NCI-H1092 treated with DMSO at 0.1 percent for 48 hours (cell line): ENCODE results near the gene TRAF2.
"Not testable (repeated sequence)": the region's sequence is repeated elsewhere in the genome, so short reads cannot be mapped to it uniquely, and the experiment has no call there.

Experiments
- DNase-seq: peaks from one replicate; lab custom pipeline; 2025; lab: John Stamatoyannopoulos, UW

The TRAF2 gene

DNA sequence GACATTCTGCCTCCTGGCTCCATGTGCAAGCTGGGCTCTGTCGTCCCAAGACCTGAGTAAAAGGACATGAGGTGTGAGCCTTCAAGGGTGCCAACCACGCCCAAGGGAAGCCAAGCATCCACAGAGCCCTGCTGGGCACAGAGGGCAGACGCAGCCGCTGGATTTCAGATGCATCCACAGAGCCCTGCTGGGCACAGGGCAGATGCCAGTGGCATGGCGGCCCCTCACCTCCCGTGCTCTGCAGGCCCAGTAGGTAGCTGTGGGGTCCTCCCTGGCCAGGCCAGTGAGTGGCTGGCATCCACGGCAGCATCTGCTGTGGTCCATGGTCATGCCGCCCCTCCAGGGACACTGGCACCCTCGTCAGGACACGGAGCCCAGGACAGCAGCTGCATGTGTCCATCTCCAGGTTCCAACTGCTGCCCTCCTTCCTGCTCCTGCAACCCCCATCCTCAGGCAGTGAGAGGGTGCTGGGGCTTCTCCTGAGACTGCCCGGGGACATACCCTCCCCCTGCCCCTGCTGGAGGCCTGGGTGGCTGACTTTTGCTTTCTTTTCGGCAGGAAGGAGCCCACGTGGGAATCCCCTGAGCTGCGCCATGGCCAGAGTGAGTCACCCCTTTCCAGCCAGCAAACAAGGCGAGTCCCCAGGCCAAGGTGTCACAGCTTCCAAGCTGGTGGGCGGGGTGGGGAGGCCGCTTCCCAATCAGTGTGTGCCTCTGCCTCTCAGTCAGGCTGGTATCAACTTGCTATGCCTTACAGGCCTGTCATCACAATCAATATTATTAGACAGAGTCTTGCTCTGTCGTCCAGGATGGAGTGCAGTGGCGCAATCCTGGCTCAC is 4.0 kb upstream of the TRAF2 start:
- no peak for DNase-seq

DNA sequence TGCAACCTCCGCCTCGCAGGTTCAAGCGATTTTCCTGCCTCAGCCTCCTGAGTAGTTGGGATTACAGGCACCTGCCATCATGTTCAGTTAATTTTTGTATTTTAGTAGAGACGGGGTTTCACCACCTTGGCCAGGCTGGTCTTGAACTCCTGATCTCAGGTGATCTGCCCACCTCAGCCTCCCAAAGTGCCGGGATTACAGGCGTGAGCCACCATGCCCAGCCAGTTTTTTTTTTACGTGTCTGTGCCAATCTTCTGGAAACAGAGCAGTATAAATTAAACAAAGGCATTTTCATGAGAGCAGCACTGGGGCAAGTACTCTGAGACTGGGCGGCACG is 3.4 kb upstream of the TRAF2 start:
- not testable (repeated sequence) for DNase-seq

DNA sequence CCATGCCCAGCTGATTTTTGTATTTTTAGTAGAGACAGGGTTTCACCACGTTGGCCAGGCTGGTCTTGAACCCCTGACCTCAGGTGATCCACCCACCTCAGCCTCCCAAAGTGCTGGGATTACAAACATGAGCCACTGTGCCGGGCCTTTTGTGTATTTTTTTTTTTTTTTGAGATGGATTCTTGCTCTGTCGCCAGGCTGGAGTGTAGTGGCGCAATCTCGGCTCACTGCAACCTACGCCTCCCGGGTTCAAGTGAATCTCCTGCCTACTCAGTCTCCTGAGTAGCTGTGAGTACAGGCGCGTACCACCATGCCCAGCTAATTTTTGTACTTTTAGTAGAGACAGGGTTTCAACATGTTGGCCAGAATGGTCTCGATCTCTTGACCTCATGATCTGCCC is 2.6 kb upstream of the TRAF2 start:
- not testable (repeated sequence) for DNase-seq

DNA sequence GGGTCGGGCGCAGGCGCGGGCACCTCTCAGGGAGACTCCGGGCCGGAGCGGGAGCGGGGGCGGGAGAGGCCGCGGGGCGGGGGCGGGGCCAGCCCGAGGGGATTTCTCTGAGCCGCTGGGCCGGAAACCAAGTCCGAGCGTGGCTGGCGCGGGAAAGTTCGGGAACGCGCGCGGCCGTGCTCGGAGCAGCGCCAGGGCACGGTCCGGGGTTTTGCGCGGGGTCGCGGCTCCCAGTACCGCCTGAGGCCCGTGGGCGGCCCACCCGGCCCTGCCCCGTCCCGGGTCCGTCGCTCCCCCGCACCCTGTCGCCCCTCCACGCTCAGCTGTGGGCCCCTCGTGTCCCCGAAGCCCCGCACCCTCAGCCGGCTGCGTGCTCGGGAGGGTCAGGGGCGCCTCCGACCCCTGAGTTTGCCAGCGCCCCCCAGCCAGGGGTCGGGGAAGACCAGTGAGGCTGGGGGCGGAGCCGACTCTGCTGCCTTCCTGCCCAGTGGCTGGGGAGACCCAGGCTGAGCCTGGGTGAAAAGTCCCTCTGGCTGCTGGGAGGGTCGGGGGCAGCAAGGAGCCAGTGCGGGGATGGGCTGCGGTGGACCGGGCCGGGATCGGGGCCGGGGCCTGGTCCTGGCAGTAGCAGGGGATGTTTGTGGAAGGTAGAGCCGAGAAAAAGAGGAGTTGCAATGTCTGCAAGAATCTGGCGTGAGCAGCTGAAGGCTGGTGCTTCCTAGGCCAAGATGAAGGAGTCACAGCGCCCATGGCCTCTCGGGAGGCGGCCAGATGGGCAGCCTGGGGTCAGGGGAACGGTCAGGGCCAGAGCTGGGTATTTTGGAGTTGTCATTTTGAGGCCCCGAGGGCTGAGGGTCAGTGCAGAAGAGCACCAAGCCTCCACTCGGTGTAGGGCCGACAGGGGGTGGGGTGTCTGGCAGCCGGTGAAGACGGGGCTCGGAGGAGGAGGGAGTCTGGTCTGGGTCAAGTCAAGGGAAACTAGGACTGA is 588 bp downstream of the TRAF2 start:
- DNase-seq: no peak

DNA sequence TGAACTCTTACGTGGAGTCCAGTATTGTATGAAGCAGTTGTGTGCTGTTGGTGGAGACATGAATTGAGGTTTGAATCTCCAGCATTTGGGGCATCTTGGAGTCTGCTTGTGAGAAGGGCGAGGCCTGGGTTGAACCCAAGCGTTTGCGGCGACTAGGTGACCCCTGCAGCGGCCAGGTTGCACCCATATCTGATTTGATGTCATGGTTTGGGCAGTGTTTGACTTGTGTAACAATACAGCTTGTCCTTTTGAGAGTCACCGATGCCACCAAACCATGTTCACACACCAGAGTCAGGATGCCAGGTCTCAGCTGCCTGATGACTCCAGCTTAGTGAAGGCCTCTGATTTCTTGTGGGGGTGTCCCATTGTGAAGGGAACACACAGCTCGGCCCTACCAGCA is 2.1 kb downstream of the TRAF2 start:
- DNase-seq: no peak

DNA sequence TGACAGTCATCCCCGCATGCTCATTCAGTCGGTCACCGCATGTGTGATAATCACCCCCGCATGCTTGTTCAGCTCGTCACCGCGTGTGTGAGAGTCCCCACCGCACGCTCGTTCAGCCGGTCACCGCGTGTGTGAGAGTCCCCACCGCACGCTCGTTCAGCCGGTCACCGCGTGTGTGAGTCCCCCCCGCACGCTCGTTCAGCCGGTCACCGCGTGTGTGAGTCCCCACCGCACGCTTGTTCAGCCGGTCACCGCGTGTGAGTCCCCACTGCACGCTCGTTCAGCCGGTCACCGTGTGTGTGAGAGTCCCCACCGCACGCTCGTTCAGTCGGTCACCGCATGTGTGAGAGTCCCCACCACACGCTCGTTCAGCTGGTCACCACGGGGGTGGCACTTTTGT is 3.5 kb downstream of the TRAF2 start:
- DNase-seq: no peak

DNA sequence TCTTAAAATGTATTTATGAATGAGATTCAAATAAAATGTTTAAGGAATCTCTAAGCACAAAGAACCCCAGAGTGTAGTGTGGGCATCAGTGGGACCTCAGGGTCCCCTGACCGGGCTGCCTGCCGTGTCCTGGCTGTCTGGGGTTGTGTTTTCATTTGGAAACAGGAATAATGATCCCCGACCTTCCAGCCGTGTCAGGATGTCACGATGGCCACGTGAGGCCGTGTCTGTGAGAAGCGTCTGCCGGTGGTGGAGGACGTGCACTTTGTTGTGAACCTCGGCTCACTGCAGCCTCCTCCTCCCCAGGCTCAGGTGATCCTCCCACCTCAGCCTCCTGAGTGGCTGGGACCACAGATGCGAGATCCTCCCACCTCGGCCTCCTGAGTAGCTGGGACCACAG is 4.3 kb downstream of the TRAF2 start:
- DNase-seq: no peak

DNA sequence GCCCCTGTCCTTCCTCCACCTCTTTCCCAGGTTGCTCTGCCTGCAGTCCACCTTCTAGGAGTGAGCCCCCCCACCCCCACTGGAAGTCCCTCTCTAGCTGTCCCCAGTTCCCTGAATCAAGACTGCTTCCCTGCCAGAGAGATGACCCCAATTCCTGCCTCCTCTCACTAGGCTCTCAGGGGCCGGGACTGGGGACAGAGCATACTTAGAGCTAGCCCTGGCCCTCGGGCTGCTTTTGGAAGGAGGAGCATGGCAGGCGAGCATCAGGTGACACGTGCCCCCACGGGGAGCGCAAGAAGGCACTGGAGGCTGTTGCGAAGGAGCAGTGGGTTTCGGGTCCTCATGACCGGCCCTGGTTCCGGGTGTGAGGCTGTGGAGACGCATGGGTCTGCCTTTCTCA is 9.7 kb downstream of the TRAF2 start:
- DNase-seq: no peak

DNA sequence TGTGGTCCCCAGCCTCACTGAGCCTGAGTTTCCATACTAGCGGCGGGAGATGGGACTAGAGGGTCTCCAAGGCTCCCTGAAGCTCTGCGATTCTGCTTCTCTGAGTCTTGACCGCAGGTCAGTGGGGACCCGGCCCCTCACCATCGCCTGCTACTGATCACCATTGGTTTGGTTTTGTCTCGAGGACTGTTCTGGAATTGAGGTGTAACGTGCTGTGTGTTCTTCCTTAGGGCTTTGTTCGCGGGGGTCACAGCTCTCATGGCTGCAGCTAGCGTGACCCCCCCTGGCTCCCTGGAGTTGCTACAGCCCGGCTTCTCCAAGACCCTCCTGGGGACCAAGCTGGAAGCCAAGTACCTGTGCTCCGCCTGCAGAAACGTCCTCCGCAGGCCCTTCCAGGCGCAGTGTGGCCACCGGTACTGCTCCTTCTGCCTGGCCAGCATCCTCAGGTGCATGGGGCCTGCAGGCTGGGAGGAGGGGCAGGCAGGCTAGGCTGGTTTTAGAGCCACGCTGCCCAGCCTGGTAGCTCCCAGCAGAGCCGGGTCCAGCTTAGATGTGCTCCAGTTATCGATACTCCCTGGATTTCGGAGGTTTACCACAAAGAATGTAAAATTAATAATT is 12.3 kb downstream of the TRAF2 start:
- DNase-seq: no peak

DNA sequence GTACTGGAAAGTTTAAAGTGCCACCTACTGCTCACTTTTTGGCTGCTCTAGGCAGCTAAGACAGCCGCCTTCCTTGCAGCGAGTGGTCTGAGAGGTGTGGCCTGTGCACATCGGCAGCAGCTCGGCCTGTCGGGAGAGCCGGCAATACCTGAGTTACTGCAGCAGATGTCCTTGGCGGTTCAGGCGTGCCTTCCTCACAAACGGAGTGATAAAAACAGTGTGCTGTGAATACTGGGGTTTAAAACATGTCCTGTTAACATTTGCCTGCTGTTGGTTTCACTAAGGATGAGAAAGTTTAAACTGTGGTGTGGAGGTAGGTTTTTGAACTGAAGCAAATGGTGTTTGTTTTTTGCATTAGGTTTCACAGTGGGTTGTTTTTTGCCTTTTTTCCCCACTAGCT is 12.9 kb downstream of the TRAF2 start:
- no peak for DNase-seq

DNA sequence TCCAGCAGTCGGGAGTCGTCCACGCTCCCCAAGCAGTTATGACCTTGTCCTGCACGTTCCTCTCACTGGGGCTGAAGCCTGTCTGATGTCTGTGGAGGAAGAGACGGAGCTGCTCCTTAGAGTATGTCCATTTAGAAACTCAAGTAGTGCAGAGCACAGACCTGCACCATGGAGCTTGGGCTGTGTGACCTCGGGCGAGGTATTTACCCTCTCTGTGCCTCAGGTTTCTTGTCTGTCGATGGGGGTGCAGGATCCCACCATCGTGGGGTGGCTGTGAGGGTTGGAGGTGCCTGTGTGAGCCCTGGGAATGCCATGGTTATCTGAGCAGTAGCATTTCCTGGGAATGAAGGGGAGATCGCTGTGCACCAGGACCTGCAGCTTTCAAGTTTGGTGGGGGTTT is 14.2 kb downstream of the TRAF2 start:
- DNase-seq: no peak

DNA sequence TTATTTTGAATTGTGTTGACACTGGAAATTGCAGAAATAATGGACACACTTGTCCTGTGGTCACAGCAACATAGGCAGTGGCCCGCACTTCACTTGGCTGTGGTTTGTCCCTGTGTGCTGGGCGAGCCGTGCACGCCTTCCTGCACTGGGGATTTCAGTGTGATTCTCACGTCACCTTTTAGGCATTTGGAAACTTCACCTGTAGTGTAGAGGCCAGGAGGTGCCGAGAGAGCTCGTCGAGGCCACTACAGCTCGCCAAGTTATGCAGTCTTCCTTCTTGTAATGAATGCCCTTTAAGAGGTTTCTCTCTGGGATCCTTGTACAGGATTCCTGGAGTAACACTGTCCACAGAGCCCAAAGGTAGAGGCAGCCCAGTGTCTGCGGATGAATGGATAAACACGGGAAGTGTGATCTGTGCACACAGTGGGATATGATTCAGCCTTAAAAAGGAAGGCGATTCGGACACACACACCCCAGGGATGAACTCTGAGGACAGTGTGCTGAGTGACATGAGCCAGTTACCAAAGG is 14.7 kb downstream of the TRAF2 start:
- DNase-seq: no peak

DNA sequence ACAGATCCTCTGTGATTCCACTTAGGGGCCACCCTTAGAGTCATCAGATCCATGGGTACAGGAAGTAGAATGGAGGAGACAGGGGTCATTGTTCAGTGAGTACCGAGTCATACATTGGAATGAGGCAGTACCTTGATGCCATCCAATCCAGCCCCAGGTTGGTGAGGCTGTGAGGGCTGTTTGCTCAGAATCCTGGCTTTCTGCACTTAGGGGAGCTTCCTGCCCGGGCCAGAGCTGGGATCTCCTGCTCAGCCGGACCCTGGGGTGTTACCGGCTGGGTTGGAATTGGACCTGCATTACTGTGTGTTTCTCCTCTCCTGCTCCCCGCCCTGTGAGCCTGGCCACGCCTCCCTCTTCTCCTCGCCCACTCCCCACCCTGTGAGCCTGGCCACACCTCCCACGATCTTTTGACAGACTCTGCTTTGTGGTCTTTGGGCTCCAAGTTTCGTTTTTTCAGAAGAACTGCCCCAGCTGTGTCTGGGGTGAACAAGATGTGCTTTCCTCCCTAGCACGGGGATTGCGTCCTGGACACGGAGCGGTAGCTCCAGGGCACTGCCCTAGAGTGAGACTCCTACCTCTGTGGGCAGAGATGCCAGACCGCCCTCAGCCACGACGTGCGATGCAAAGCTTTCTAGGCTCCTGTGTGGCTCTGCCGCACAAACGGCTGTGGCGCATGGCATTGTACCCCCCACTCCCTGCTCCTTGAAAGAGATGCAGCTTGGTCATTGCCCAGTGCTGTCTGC is 15.4 kb downstream of the TRAF2 start:
- no peak for DNase-seq

DNA sequence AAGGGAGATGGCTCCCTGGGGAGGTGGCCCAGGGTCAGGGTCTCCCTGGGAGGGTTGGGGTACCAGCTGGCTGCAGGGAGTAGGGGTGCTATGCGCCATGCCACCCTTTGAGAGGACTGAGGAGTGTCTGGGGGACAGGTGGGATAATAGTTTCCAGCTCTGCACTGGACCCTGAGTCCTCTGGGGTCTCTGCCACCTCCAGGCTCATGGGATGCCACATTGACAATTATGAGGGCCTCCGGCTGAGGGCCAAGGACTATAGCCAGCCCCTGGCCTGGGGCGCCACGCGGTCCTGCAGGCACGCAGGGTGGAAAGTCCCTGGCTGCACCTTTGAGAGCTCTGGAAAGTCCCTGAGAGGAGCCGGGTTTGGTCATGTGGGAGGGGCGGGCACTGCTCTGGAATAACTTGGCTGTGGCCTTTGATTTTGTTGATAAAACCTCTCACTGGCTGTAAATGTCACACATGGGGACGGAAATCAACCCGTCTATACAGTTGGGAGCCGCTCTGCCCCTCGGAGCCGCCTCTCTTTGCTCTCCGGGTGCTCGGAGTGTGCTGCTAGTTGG is 16.0 kb downstream of the TRAF2 start:
- DNase-seq: no peak

DNA sequence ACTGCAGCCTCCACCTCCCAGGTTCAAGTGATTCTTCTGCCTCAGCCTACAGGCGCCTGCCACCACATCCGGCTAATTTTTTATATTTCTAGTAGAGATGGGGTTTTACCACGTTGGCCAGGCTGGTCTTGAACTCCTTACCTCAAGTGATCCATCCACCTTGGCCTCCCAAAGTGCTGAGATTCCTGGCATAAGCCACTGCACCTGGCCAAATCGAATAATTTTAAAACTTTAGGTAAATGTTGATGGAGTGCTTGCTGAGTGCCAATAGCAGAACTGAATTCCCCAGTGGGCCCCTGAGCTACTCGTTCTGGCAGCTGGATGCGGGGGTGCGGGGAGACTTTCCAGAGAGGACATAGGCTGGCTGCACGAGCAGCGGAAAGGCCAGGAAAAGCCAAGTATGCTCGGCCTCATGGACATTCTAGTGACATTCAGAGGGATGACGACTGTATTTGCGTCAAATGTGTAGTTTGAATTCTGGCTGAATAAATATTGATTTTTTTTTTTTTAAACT is 16.8 kb downstream of the TRAF2 start:
- no peak for DNase-seq

DNA sequence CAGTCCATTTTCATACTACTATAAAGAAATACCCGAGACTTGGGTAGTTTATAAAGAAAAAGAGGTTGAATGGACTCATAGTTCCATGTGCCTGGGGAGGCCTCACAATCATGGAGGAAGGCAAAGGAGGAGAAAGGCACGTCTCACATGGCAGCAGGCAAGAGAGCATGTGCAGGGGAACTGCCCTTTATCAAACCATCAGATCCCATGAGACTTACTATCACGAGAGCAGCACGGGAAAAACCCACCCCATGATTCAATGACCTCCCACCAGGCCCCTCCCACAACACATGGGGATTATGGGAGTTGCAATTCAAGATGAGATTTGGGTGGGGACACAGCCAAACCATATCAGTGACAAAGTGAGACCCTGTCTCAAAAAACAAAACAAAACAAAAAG is 19.9 kb downstream of the TRAF2 start:
- DNase-seq: no peak

DNA sequence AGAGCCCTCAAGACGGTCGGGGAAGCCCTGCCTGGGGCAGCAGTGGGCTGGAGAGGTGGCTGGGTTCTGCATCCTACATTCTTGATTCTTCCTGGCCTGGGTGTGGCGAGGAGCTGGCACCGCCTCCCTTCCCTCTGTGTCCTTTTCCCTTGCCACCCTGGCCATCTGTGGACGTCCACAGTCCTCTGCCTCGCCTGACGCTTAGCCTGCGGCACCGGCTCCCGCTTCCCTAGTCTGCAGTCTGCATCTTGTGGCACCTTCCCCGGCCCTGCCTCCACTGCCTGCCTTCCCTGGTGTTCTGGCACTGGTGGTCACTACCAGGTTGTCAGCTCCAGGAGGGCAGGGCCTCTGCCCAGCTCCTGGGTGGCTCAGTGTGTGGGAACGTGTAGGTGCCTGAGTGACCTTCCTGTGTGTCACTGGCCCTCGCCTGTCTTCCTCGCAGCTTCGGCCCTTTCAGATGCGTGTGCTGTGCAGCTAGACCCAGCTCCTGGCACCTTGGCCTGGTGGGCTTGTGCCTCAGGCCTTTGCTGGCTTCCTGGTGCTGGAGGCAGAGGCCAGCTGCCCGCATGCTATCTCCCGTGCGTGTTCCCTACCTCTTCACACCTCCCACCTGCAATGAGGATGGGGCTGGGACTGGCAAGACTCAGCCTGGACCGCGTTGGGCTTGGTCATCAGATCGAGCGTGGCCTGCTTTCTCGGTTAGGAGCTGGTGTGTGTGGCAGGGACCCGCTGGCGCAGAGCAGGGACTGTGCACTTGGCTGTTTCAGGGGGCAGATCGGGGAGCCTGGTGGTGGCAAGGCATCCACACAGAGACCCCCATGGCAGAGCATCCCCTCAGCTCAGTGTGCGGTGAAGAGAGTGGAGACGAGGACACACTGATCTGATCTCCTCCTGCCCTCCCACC is 20.9 kb downstream of the TRAF2 start:
- no peak for DNase-seq

DNA sequence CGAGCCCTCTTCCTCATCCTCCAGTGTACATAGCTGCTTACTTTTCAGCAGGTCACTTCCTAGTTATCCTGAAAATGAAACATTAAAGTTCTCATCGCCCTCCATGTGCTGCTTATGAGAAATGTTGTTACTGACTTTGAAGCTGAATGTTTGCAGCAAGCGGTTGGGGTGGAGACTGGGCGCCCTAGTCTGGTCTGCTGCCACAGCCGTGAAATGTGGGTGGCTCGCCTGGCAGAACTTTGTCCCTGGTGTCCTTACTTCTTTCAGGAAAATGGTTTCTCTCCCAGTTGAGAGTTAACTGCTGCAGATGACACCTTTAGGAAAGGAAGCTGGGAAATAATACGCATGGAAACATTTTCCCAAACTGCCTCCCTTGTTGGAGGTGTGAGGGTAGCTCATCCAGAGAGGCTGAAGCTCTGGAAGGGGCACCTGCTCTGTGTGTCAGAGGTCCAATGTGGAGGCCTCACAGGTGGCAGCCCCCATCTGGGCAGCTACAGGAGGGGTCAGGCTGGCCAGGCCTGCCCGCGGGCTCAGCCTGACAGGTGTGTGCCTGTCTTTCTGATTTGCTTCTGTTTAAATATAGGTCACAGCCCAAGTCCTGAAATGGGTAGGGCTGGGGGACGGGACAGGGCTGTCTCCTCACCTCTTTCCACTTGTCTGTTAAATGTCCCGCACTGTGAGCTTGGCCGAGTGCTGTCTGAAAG is 24.0 kb downstream of the TRAF2 start:
- no peak for DNase-seq

DNA sequence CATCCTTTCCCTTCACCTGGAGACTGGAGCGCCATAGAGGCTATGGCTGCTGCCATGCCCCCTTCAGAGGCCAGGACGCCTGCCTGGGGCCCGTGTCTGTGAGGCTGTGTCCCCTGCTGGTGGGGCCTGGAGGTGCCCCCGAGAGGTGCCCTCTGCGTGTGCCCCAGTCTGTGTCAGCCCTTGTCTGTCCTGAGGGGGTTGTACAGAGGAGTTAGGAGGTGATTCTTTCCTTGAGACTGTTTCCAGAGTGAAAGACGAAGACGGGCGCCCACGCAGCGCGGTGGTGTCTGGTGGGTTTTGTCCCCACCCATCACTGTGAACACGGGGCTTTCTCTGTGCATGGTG is 24.6 kb downstream of the TRAF2 start:
- DNase-seq: no peak
